CD14-positive monocyte (primary cell): ENCODE results near the gene KIAA0513. TPM values are rescaled to one million over a fixed set of nuclear protein-coding genes. Genes with fewer than 3 reads are reported as not detected.

Source experiments
- DNase-seq, 3 donors: peaks; one replicate each; pipeline ENCODE4 v3.0.0-alpha.2; 2011 to 2022
- H2AFZ ChIP-seq: 2 replicates; pipeline ENCODE4 v1.6.0; 2012; ENCODE audit warnings: mild to moderate bottlenecking, low read depth, low read length, inconsistent platforms; ENCODE audit not compliant: insufficient read depth, poor library complexity, severe bottlenecking
- H3K27ac ChIP-seq, 2 donors: 1 replicate in 1 of 2; 2 replicates in 1 of 2; pipeline ENCODE4 v1.5.1; 2012 to 2013; ENCODE audit warnings: low read length in 2 of 2, control low read depth in 1 of 2, inconsistent platforms in 1 of 2, low read depth in 1 of 2, mild to moderate bottlenecking in 1 of 2
- H3K27me3 ChIP-seq, 2 donors: one replicate each; pipeline versions ENCODE4 v1.6.0 to v1.6.1; 2011 to 2013; ENCODE audit warnings: low read length in 2 of 2; ENCODE audit not compliant: control insufficient read depth in 2 of 2, insufficient read depth in 2 of 2
- H3K36me3 ChIP-seq, 2 donors: replicated peaks in 1 of 2; 1 replicate in 1 of 2; 2 replicates in 1 of 2; pipeline versions ENCODE4 v1.5.1 to v1.6.1; 2012 to 2013; ENCODE audit warnings: low read length in 2 of 2, control low read depth in 1 of 2, inconsistent platforms in 1 of 2, mild to moderate bottlenecking in 1 of 2; ENCODE audit not compliant: insufficient read depth in 2 of 2, control insufficient read depth in 1 of 2
- H3K4me1 ChIP-seq, 2 donors: 1 replicate in 1 of 2; 2 replicates in 1 of 2; pipeline versions ENCODE4 v1.5.1 to v1.6.1; 2012 to 2013; ENCODE audit warnings: low read length in 2 of 2, control low read depth in 1 of 2, inconsistent platforms in 1 of 2, mild to moderate bottlenecking in 1 of 2, moderate library complexity in 1 of 2; ENCODE audit not compliant: insufficient read depth in 2 of 2, control insufficient read depth in 1 of 2
- H3K4me2 ChIP-seq: replicated peaks from 2 replicates; pipeline ENCODE3; 2012; ENCODE audit warnings: low read length, moderate library complexity, mild to moderate bottlenecking; ENCODE audit not compliant: poor library complexity, severe bottlenecking; ENCODE audit errors: extremely low read depth
- H3K4me3 ChIP-seq, 3 experiments: fragments of 200-600 bp in 1 of 3; sonication (generic) in 1 of 3; replicated peaks in 1 of 3; 1 replicate in 2 of 3; 2 replicates in 1 of 3; pipeline ENCODE4 v1.5.1; 2011 to 2013; ENCODE audit warnings: low read length in 3 of 3, mild to moderate bottlenecking in 3 of 3, control low read depth in 2 of 3, low read depth in 2 of 3, inconsistent platforms in 1 of 3, moderate library complexity in 1 of 3
- H3K79me2 ChIP-seq: 2 replicates; pipeline ENCODE4 v1.6.0; 2012; ENCODE audit warnings: mild to moderate bottlenecking, control low read depth, inconsistent platforms, low read length, moderate library complexity; ENCODE audit not compliant: insufficient read depth
- H3K9ac ChIP-seq: 2 replicates; pipeline ENCODE4 v1.6.0; 2017; ENCODE audit warnings: low read length, mild to moderate bottlenecking; ENCODE audit not compliant: insufficient read depth, poor library complexity, severe bottlenecking
- H3K9me3 ChIP-seq, 2 donors: replicated peaks in 1 of 2; 1 replicate in 1 of 2; 2 replicates in 1 of 2; pipeline versions ENCODE4 v1.5.1 to v1.6.1; 2012 to 2013; ENCODE audit warnings: low read length in 2 of 2, control low read depth in 1 of 2; ENCODE audit not compliant: control insufficient read depth in 1 of 2, insufficient read depth in 1 of 2
- H4K20me1 ChIP-seq: 2 replicates; pipeline ENCODE4 v1.6.0; 2012; ENCODE audit warnings: mild to moderate bottlenecking, low read length, control low read depth, moderate library complexity; ENCODE audit not compliant: insufficient read depth
- H3K27ac Mint-ChIP-seq, 7 donors: one replicate each; pipeline ENCODE4 v1.8.0; 2020; ENCODE audit warnings: mild to moderate bottlenecking in 7 of 7, mixed read lengths in 7 of 7, moderate library complexity in 6 of 7, inconsistent platforms in 2 of 7
- H3K27me3 Mint-ChIP-seq, 3 donors: one replicate each; pipeline ENCODE4 v1.8.0; 2021 to 2022; ENCODE audit warnings: low read depth in 3 of 3, mild to moderate bottlenecking in 3 of 3, mixed read lengths in 3 of 3, moderate library complexity in 3 of 3, inconsistent platforms in 1 of 3
- H3K36me3 Mint-ChIP-seq, 2 donors: one replicate each; pipeline ENCODE4 v1.8.0; 2020; ENCODE audit warnings: mixed read lengths in 2 of 2, inconsistent platforms in 1 of 2, mild to moderate bottlenecking in 1 of 2
- H3K4me1 Mint-ChIP-seq: one replicate; pipeline ENCODE4 v1.8.0; 2020; ENCODE audit warnings: mild to moderate bottlenecking, mixed read lengths
- H3K4me3 Mint-ChIP-seq, 2 donors: one replicate each; pipeline ENCODE4 v1.8.0; 2020; ENCODE audit warnings: mild to moderate bottlenecking in 2 of 2, mixed read lengths in 2 of 2, moderate library complexity in 1 of 2
- H3K9me3 Mint-ChIP-seq, 7 donors: one replicate each; pipeline ENCODE4 v1.8.0; 2020 to 2022; ENCODE audit warnings: mixed read lengths in 7 of 7, mild to moderate bottlenecking in 6 of 7, moderate library complexity in 6 of 7, inconsistent platforms in 2 of 7
- WGBS: methylation state at CpG from one replicate; pipeline ENCODE4 v1.1.5; 2013; ENCODE audit warnings: missing lambda C conversion rate; ENCODE audit not compliant: insufficient coverage; 5-methylcytosine and 5-hydroxymethylcytosine counted together
- intact Hi-C, 2 donors: fragments of 100-400 bp; cut with micrococcal nuclease; formaldehyde crosslinking; loops; one replicate each; pipeline versions ENCODE4 v1.15.0 to v1.15.1; 2023
- polyA plus RNA-seq, 3 donors: library from polyadenylated mRNA; depleted of rRNA in 1 of 3; unstranded in 2 of 3; stranded (reverse) in 1 of 3; fragments of 300-500 nt in 2 of 3; fragments of >200 nt in 1 of 3; fragmentation: Illumina TruSeq in 2 of 3; gene quantifications; 1 replicate in 2 of 3; 2 replicates in 1 of 3; pipeline ENCODE4 v1.2.3, GENCODE V29; 2012 to 2021
- TF ChIP-seq, protein P1 (sequence below): fragments of 200-600 bp; IDR thresholded peaks from one replicate; pipeline ENCODE4 v1.8.0; 2022; ENCODE audit warnings: antibody characterized with exemption, mild to moderate bottlenecking

The KIAA0513 gene
- polyA plus RNA-seq, 3 donors = 21.4 to 77.5 (median 32.7) TPM

- Mint-ChIP-seq H3K4me1 (peaks cover 82% of the 10 kb centered on the region), H3K9me3 (no peaks in the 10 kb centered on the region), H3K27me3 (peaks cover 0 to 3% (median 0%) of the 10 kb centered on the region in 3 donors), H3K36me3 (peaks cover 42 to 68% of the 10 kb centered on the region in 2 donors), H3K27ac (peak overlapping the region in 1 of 7 donors; percentile 13), H3K4me3 (no peak overlapping the region)
- no peak overlapping the region for H3K9ac ChIP-seq
- no peak overlapping the region for H3K4me3 ChIP-seq
- H3K9me3 ChIP-seq = no peaks in the 10 kb centered on the region
- peaks cover 35 to 37% of the 10 kb centered on the region in 2 donors for H3K36me3 ChIP-seq
- 100% methylated on average over 4 of the region's 7 CpGs for WGBS
- no peak overlapping the region for H2AFZ ChIP-seq
- TF ChIP-seq, protein P1, sequence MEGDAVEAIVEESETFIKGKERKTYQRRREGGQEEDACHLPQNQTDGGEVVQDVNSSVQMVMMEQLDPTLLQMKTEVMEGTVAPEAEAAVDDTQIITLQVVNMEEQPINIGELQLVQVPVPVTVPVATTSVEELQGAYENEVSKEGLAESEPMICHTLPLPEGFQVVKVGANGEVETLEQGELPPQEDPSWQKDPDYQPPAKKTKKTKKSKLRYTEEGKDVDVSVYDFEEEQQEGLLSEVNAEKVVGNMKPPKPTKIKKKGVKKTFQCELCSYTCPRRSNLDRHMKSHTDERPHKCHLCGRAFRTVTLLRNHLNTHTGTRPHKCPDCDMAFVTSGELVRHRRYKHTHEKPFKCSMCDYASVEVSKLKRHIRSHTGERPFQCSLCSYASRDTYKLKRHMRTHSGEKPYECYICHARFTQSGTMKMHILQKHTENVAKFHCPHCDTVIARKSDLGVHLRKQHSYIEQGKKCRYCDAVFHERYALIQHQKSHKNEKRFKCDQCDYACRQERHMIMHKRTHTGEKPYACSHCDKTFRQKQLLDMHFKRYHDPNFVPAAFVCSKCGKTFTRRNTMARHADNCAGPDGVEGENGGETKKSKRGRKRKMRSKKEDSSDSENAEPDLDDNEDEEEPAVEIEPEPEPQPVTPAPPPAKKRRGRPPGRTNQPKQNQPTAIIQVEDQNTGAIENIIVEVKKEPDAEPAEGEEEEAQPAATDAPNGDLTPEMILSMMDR = no peak
- H3K27ac ChIP-seq = no peak overlapping the region
- no peak overlapping the region for H3K4me2 ChIP-seq
- peaks cover 78 to 86% of the 10 kb centered on the region in 2 donors for H3K4me1 ChIP-seq
- no peak for DNase-seq
- H3K79me2 ChIP-seq = peaks cover 79% of the 10 kb centered on the region
- H3K27me3 ChIP-seq = no peaks in the 10 kb centered on the region
- intact Hi-C loops = no loop called here
- peaks cover 35% of the 10 kb centered on the region for H4K20me1 ChIP-seq
Observed at GRCh38 chr16:85057948-85058347, 30.4 kb downstream of the KIAA0513 start.

GRCh38 chr16:85058909-85059308 lies 31.3 kb downstream of the KIAA0513 start:
- H3K9me3 Mint-ChIP-seq = no peaks in the 10 kb centered on the region
- no peak for DNase-seq
- TF ChIP-seq, protein P1 = no peak
- peaks cover 31% of the 10 kb centered on the region in 2 donors for H3K36me3 ChIP-seq
- intact Hi-C loops = no loop called here
- no peak overlapping the region for H3K4me2 ChIP-seq
- peaks cover 0 to 3% (median 0%) of the 10 kb centered on the region in 3 donors for H3K27me3 Mint-ChIP-seq
- H3K9me3 ChIP-seq = no peaks in the 10 kb centered on the region
- H3K79me2 ChIP-seq = peaks cover 79% of the 10 kb centered on the region
- H3K27ac ChIP-seq = peak overlapping the region in 1 of 2 donors; percentile 15
- peaks cover 35% of the 10 kb centered on the region for H4K20me1 ChIP-seq
- H3K4me3 ChIP-seq = no peak overlapping the region
- H3K4me3 Mint-ChIP-seq = no peak overlapping the region
- H3K4me1 Mint-ChIP-seq = peaks cover 84% of the 10 kb centered on the region
- H3K36me3 Mint-ChIP-seq = peaks cover 43 to 63% of the 10 kb centered on the region in 2 donors
- H3K4me1 ChIP-seq = peaks cover 80 to 86% of the 10 kb centered on the region in 2 donors
- H3K27me3 ChIP-seq = no peaks in the 10 kb centered on the region
- H3K27ac Mint-ChIP-seq = peak overlapping the region in 4 of 7 donors; percentile 22 to 70 (median 45)
- H3K9ac ChIP-seq = no peak overlapping the region
- H2AFZ ChIP-seq = no peak overlapping the region
- WGBS = 81% methylated on average over 3 of the region's 4 CpGs
